T-helper 9 cell (primary cell): Measurements from ENCODE around the gene DDX11.
"Not testable (repeated sequence)": the region's sequence is repeated elsewhere in the genome, so short reads cannot be mapped to it uniquely, and the experiment has no call there.

ENCODE experiments used
- DNase-seq: peaks from one replicate; pipeline ENCODE4 v3.0.0-alpha.2; 2020

The DDX11 gene

GRCh38 chr12:31070971-31071740 lies 2.5 kb upstream of the DDX11 start:
- DNase-seq = not testable (repeated sequence)

DNA sequence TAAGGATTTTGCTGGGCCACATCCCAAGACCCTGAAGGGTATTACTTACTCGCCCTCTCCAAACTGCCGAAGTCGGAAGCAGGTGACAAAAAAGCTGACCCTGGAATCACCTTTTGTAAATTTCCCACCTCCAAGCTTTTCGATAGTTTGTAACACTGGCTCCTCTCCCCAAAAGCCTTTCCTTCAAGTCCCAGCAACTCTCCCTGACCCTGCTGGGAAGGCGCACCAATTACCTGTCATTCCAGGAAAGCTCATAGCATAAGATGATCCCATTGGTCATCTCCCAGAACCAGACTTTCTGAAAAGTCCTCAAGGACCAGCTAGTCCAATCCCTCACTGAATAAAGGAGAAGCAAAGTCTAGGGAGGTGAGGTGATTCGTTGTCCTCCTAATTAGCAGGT lies 698 bp upstream of the DDX11 start:
- DNase-seq = not testable (repeated sequence)

- not testable (repeated sequence) for DNase-seq
Measured at GRCh38 chr12:31074333-31074874, 744 bp downstream of the DDX11 start.

DNA sequence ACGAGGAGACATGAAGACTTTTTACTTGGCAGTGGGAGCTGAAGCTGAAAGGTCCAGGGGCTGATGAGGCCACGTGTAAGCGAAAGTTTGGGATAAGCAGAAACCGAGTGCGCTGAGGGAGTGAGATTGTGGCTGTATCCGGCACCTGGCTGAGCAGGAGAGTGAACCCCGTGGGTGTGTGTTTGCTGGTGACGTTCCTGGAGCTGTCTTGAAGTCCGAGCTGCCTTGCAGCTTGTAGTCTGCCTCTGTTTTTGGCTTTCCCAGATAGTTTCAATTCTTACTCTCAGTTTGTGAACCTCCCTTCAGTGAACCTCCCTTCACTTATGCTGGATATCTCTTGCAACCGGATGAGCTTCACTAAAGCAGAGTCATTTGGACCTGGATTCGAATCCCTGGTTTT lies 2.5 kb downstream of the DDX11 start:
- DNase-seq = not testable (repeated sequence)

DNA sequence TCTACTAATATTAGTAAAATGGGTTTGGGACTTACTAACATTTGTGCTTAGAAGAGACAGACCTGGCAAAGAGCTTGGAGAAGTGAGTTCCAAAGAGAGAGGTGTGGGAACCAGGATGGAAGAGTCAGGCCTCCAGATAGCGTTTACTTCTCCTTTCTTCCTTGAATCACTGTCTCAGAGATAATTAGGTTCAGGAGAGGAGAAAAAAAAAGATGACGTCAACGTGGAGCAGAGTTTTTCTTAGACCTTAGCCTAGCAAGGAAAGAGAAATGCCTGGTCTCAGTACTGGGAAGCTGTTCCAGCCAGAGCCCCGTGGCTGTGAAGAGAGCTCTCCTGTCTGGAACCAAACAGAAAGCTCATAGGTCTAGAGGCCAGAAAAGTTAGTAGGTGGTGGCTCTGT lies 3.4 kb downstream of the DDX11 start:
- not testable (repeated sequence) for DNase-seq

- DNase-seq = not testable (repeated sequence)
Measured at GRCh38 chr12:31077998-31078397, 4.3 kb downstream of the DDX11 start.

DNA sequence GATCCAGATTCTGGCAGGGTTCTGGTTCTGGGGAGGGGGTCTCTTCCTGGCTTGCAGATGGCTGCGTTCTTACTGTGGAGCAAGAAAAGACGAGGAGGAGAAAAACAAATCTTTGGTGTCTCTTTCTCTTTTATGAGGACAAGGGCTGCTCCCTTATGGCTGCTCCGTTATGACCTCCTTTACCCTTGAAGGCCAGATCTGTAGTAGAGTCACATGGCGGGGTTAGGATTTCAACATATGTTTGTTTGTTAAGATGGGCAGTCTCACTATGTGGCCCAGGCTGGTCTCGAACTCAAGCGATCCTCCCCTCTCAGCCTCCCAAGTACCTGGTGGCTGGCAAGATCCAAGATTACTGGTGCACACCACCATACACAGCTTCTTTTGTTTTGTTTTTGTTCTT lies 5.8 kb downstream of the DDX11 start:
- DNase-seq = not testable (repeated sequence)

GRCh38 chr12:31080221-31080620 lies 6.6 kb downstream of the DDX11 start:
- not testable (repeated sequence) for DNase-seq

DNA sequence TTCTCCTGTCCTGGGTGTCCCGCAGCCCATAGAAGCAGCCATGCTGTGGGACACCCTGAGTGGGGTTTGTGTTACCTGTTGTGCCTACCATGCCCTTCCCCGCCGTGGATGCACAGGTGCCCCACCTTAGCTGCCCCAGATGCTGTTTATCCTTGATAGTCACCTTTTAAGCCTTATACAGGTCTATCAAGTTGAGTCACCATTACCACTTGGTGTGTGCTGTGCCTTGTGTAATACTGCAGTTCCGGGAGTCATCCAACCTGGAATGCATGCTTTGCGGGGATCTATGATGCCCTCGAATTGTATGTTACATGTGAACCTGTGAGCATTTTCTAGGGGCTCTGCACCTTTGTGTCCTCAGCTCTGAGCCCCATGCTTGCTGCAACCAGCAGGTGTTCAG lies 7.6 kb downstream of the DDX11 start:
- DNase-seq = not testable (repeated sequence)

DNA sequence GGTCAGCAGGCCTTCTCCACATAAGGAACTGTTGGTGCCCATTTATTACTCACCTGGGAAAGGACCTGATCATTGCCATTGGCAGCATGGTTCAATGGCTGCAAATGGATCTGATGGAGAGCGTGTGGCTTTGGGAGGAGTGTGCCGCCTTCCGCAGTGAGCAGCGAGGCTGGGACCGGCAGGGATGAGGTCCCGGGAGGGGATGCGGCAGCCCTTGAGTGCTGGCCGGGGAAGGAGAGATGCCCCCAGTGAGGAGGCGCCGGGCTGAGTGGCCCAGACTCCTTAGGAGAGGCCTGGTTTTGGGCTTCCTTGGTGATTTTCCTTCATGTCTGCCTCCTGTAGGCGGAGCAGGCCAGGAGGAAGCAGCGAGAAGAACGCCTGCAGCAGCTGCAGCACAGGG lies 10.6 kb downstream of the DDX11 start:
- not testable (repeated sequence) for DNase-seq

- DNase-seq = not testable (repeated sequence)
Measured at GRCh38 chr12:31086032-31086431, 12.4 kb downstream of the DDX11 start.

DNA sequence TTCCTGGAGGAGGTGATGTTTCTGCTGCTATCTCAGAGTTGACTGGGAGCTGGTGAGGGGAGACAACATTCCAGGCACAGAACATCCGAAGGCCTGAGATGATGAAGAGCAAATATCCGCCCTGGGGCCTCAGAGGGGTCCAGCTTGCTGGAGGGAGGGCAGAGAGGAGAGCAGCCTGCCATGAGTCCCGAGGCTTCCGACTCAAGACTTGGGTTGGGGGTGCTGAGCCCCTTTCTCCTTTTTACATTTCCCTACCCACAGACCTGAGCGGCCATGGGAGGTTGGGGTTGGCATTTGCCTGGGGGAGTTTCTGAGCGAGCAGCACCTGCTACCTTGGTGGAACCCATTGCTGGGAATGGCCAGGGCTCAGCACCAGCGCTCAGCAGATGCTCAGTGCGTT lies 13.8 kb downstream of the DDX11 start:
- not testable (repeated sequence) for DNase-seq

DNA sequence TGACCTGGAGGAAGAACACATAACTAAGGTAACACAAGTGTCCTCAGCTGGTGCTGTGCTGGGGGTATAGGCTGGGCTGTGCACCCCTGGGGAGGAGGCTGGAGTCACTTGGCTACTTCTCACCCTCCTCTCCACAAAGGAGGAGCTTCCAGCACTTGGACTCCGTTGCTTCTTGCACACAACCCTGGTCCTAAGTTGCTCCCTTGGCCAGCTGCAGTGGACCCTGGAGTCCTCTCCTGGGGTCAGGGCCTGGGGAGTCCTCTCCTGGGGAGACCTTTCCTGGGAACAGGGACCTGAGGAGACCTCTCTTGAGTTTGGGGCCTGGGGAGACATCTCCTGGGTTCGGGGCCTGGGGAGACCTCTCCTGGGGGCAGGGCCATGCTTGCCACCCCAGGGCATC lies 14.3 kb downstream of the DDX11 start:
- DNase-seq = not testable (repeated sequence)

DNA sequence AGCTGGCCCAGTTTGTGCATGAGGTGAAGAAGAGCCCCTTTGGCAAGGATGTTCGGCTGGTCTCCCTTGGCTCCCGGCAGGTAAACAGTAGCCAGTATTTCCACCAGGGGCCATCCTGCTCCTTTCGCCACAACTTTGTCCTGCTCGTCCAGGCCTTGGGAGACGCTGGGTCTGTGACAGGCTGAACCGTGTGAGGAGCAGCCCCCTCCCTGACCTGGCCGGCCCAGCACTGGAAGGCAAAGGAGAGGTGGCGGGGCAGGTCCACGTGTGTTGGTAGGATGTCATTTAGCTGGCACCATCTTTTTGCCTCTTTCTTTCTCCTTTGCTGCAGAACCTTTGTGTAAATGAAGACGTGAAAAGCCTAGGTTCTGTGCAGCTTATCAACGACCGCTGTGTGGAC lies 15.4 kb downstream of the DDX11 start:
- DNase-seq = no peak

- not testable (repeated sequence) for DNase-seq
Measured at GRCh38 chr12:31091629-31092028, 18.0 kb downstream of the DDX11 start.

DNA sequence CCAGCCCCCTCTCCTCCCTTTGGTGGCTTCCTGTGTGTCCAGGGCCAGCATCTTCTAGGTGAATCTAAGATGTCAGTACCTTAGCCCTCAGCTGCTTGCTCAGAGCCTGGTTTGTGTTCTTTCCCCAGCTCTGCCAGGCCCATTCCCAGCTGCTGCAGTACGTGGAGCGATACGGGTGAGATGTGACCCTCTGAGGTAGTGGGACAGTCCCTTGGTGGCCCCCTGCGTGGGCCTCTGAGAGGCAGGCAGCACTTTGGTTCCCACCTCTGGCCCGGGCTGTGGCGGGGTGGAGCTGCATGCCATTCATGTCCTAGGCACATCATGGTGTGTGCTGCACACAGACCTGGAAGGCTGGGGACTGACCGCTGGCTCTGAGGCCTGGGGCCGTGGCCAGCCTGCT lies 19.1 kb downstream of the DDX11 start:
- DNase-seq = not testable (repeated sequence)

DNA sequence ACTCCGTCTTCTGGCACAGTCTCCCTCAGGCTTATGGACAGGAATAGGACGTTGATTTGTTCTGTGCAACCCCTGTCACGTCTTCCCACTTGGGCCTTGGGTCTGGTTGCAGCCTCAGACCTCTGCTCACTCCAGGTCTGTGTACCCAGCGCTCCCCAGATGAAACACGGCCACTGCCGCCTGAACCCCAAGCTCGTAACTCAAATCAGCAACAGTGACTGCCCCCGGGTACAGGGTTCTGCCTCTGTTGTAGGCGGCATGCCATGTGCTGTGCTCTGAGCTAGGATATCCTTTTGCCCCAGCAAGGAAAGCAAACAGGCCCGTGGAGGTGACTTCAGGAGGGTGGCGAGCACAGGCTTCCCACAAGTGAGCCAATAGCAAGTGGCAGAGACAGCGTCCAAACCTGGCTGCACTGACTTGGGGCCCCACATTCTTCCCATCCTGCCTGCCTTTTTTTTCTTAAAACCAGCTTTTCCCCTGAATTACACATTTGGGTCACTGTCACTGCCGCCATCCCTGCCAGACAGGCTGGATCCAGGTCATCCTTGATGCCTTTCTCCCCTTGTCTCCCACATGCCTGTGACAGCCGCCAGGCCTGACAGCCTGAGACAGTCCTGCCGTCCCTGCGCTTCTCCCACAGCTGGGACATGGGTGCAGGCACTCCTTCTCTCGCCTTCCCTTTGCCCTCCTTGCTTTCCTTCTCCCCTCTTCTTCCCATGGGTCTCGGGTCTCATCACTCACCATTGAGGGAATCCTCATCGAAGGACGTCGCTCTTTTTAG lies 21.6 kb downstream of the DDX11 start:
- not testable (repeated sequence) for DNase-seq

- not testable (repeated sequence) for DNase-seq
Measured at GRCh38 chr12:31096251-31097065, 22.8 kb downstream of the DDX11 start.

DNA sequence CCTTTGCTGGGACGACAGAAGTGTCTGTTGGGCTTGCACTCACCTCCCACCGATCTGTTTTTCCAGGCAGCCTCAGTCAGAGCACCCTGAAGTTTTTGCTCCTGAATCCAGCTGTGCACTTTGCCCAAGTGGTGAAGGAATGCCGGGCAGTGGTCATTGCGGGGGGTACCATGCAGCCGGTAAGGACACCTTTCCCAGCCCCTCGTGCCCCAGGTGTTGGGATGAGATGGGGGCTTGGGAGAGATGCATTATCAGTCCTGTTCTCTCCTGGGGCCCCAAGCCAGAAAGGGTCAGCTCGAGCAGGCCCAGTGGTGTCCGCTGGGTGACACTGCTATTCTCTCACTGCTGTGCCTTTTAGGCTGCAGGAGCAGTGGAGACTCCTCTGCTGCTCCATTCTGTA lies 24.2 kb downstream of the DDX11 start:
- not testable (repeated sequence) for DNase-seq

GRCh38 chr12:31098363-31098762 lies 24.7 kb downstream of the DDX11 start:
- DNase-seq = not testable (repeated sequence)

- DNase-seq = not testable (repeated sequence)
Measured at GRCh38 chr12:31098771-31099170, 25.1 kb downstream of the DDX11 start.

- not testable (repeated sequence) for DNase-seq
Measured at GRCh38 chr12:31099434-31099833, 25.8 kb downstream of the DDX11 start.
